Right lobe of liver (tissue), 4 donors: Measurements from ENCODE around the gene SRSF9.
A peak's percentile ranks its signal among the peaks of the same experiment; 100 is the strongest.

Experiments
- POLR2A ChIP-seq: fragments of 450-650 bp; IDR thresholded peaks from one replicate; pipeline ENCODE4 v1.6.1; 2017; ENCODE audit warnings: antibody characterized with exemption, mild to moderate bottlenecking
- TF ChIP-seq, protein P1 (sequence below), 4 donors: fragments of 200-600 bp in 3 of 4; fragments of 450-650 bp in 1 of 4; IDR thresholded peaks; one replicate each; pipeline versions ENCODE4 v1.5.1 to v1.8.0; 2016 to 2022; ENCODE audit warnings: antibody characterized with exemption in 4 of 4, mild to moderate bottlenecking in 2 of 4
- donor health status: DM: no; HTN: no; CAD: no.
- donor health status: DM: no; HTN: no; CAD: no.
- donor health status: DM: no; HTN: yes; CAD: no.

DNA sequence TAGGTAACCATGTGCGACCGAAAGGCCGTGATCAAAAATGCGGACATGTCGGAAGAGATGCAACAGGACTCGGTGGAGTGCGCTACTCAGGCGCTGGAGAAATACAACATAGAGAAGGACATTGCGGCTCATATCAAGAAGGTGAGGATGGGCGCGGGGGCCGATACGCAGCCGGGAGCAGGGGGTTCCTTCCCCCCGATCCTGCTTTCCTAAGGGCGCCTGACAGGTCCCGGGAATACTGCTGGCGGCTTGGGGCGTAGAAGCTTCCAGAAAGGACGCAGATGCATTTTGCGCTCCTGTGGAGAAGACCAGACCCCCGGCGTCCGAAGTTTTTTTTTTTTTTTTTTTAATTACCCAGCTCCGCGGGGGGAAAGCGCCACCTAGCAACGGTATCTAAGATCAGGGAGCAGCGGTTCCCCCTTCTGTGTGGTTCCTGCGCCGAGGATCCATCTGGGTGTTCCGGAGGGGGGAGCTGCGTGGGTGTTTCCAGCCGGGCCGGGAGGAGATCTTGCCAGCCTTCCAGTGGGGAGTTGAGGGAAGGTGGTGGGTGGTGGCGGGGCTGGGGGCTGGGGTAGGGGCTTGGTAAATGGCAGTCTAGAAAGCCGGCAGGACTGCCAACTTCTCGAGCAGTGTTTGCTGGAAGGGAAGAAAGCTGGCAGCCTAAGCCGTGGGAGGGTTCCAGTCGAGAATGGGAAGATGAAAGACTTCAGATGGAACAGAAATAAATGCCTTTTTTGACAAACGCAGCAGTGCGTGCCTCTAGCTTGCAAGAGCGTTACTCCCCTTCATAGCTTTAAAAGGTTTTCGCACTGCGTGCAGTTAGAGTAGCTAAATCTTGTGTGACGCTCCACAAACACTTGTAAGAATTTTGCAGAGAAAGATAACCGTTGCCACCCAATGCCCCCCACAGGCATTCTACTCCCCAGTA, 27.1 kb upstream of the SRSF9 start:
- TF ChIP-seq, protein P1, sequence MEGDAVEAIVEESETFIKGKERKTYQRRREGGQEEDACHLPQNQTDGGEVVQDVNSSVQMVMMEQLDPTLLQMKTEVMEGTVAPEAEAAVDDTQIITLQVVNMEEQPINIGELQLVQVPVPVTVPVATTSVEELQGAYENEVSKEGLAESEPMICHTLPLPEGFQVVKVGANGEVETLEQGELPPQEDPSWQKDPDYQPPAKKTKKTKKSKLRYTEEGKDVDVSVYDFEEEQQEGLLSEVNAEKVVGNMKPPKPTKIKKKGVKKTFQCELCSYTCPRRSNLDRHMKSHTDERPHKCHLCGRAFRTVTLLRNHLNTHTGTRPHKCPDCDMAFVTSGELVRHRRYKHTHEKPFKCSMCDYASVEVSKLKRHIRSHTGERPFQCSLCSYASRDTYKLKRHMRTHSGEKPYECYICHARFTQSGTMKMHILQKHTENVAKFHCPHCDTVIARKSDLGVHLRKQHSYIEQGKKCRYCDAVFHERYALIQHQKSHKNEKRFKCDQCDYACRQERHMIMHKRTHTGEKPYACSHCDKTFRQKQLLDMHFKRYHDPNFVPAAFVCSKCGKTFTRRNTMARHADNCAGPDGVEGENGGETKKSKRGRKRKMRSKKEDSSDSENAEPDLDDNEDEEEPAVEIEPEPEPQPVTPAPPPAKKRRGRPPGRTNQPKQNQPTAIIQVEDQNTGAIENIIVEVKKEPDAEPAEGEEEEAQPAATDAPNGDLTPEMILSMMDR (IDR thresholded peaks at IDR 0.05), result peak in 1 of 4 donors; percentile 6
- TF ChIP-seq POLR2A, result no peak
